Skeletal muscle satellite cell (primary cell): ENCODE measurements around the gene PIK3R5.

Experiments
- H3K27me3 ChIP-seq: 2 replicates; pipeline ENCODE4 v1.7.0; 2013; ENCODE audit warnings: low read length; ENCODE audit not compliant: control insufficient read depth, insufficient read depth
- H3K36me3 ChIP-seq: 2 replicates; pipeline ENCODE4 v1.7.0; 2013; ENCODE audit warnings: mild to moderate bottlenecking, control low read depth, low read length; ENCODE audit not compliant: insufficient read depth
- H3K4me1 ChIP-seq: 2 replicates; pipeline ENCODE4 v1.7.0; 2013; ENCODE audit warnings: low read length; ENCODE audit not compliant: control insufficient read depth, insufficient read depth
- H3K4me2 ChIP-seq: 2 replicates; pipeline ENCODE4 v1.7.0; 2013; ENCODE audit warnings: mild to moderate bottlenecking, low read length
- H3K4me3 ChIP-seq: 2 replicates; pipeline ENCODE4 v1.7.0; 2013; ENCODE audit warnings: low read length
- H3K9ac ChIP-seq: 2 replicates; pipeline ENCODE4 v1.7.0; 2013; ENCODE audit warnings: mild to moderate bottlenecking, low read depth, low read length, moderate library complexity
- H3K9me3 ChIP-seq: replicated peaks from 2 replicates; pipeline ENCODE4 v1.7.0; 2013; ENCODE audit warnings: mild to moderate bottlenecking, control low read depth, low read length

Gene PIK3R5

GRCh38 chr17:8839410-8839935, 126.0 kb downstream of the PIK3R5 start:
- H3K4me2 ChIP-seq: no peak overlapping the region
- no peak overlapping the region for H3K9ac ChIP-seq
- no peaks in the 10 kb centered on the region for H3K27me3 ChIP-seq
- H3K36me3 ChIP-seq: no peaks in the 10 kb centered on the region
- no peaks in the 10 kb centered on the region for H3K9me3 ChIP-seq
- H3K4me3 ChIP-seq: no peak overlapping the region
- no peaks in the 10 kb centered on the region for H3K4me1 ChIP-seq

GRCh38 chr17:8838551-8839095, 126.9 kb downstream of the PIK3R5 start:
- no peaks in the 10 kb centered on the region for H3K4me1 ChIP-seq
- no peak overlapping the region for H3K4me2 ChIP-seq
- no peaks in the 10 kb centered on the region for H3K36me3 ChIP-seq
- H3K4me3 ChIP-seq: no peak overlapping the region
- no peaks in the 10 kb centered on the region for H3K27me3 ChIP-seq
- H3K9ac ChIP-seq: no peak overlapping the region
- no peaks in the 10 kb centered on the region for H3K9me3 ChIP-seq

- H3K4me3 ChIP-seq: no peak overlapping the region
Measured at GRCh38 chr17:8837563-8838075, 127.9 kb downstream of the PIK3R5 start.

GRCh38 chr17:8836821-8837562, 128.5 kb downstream of the PIK3R5 start:
- no peak overlapping the region for H3K9ac ChIP-seq
- no peaks in the 10 kb centered on the region for H3K9me3 ChIP-seq
- H3K27me3 ChIP-seq: no peaks in the 10 kb centered on the region
- no peak overlapping the region for H3K4me3 ChIP-seq
- H3K36me3 ChIP-seq: no peaks in the 10 kb centered on the region
- no peak overlapping the region for H3K4me2 ChIP-seq
- H3K4me1 ChIP-seq: no peaks in the 10 kb centered on the region

More at GRCh38 chr17:8837563-8838075, 127.9 kb downstream of the PIK3R5 start:
- Histone ChIP-seq H3K9me3 (no peaks in the 10 kb centered on the region), H3K9ac (no peak overlapping the region), H3K27me3 (no peaks in the 10 kb centered on the region), H3K36me3 (no peaks in the 10 kb centered on the region), H3K4me2 (no peak overlapping the region), H3K4me1 (no peaks in the 10 kb centered on the region)

- no peaks in the 10 kb centered on the region for H3K27me3 ChIP-seq
- H3K4me3 ChIP-seq: no peak overlapping the region
- H3K9ac ChIP-seq: no peak overlapping the region
- H3K4me1 ChIP-seq: no peaks in the 10 kb centered on the region
- no peaks in the 10 kb centered on the region for H3K9me3 ChIP-seq
- H3K36me3 ChIP-seq: no peaks in the 10 kb centered on the region
- H3K4me2 ChIP-seq: no peak overlapping the region
Measured at GRCh38 chr17:8835631-8836364, 129.7 kb downstream of the PIK3R5 start.

GRCh38 chr17:8835106-8835505, 130.4 kb downstream of the PIK3R5 start:
- no peak overlapping the region for H3K4me2 ChIP-seq
- no peak overlapping the region for H3K4me3 ChIP-seq
- H3K36me3 ChIP-seq: no peaks in the 10 kb centered on the region
- H3K27me3 ChIP-seq: no peaks in the 10 kb centered on the region
- no peaks in the 10 kb centered on the region for H3K4me1 ChIP-seq
- no peaks in the 10 kb centered on the region for H3K9me3 ChIP-seq
- H3K9ac ChIP-seq: no peak overlapping the region

- no peaks in the 10 kb centered on the region for H3K27me3 ChIP-seq
- H3K9me3 ChIP-seq: no peaks in the 10 kb centered on the region
- H3K4me2 ChIP-seq: no peak overlapping the region
- no peak overlapping the region for H3K9ac ChIP-seq
- no peaks in the 10 kb centered on the region for H3K36me3 ChIP-seq
- H3K4me3 ChIP-seq: no peak overlapping the region
- no peaks in the 10 kb centered on the region for H3K4me1 ChIP-seq
Measured at GRCh38 chr17:8832711-8833352, 132.7 kb downstream of the PIK3R5 start.

- Histone ChIP-seq H3K9me3 (no peaks in the 10 kb centered on the region), H3K27me3 (no peaks in the 10 kb centered on the region), H3K9ac (no peak overlapping the region), H3K4me2 (no peak overlapping the region), H3K4me3 (no peak overlapping the region), H3K4me1 (no peaks in the 10 kb centered on the region), H3K36me3 (no peaks in the 10 kb centered on the region)
Measured at GRCh38 chr17:8831234-8831849, 134.2 kb downstream of the PIK3R5 start.

- no peak overlapping the region for H3K4me2 ChIP-seq
- H3K9me3 ChIP-seq: no peaks in the 10 kb centered on the region
- H3K36me3 ChIP-seq: no peaks in the 10 kb centered on the region
- no peak overlapping the region for H3K9ac ChIP-seq
- no peaks in the 10 kb centered on the region for H3K4me1 ChIP-seq
- H3K4me3 ChIP-seq: no peak overlapping the region
- no peaks in the 10 kb centered on the region for H3K27me3 ChIP-seq
Measured at GRCh38 chr17:8830141-8830540, 135.4 kb downstream of the PIK3R5 start.

- H3K9ac ChIP-seq: no peak overlapping the region
- H3K9me3 ChIP-seq: no peaks in the 10 kb centered on the region
- no peaks in the 10 kb centered on the region for H3K36me3 ChIP-seq
Measured at GRCh38 chr17:8829036-8829941, 136.2 kb downstream of the PIK3R5 start.

More at GRCh38 chr17:8829036-8829941, 136.2 kb downstream of the PIK3R5 start:
- H3K27me3 ChIP-seq: no peaks in the 10 kb centered on the region
- H3K4me2 ChIP-seq: no peak overlapping the region
- H3K4me1 ChIP-seq: no peaks in the 10 kb centered on the region
- no peak overlapping the region for H3K4me3 ChIP-seq
